Activated CD8-positive, alpha-beta memory T cell treated with anti-CD3 and anti-CD28 coated beads, Interleukin-2, amount 50 U/mL, for 1 hour (primary cell): ENCODE measurements around the gene TMEM17.

ENCODE experiments used
- DNase-seq: peaks from one replicate; pipeline ENCODE4 v3.0.0-alpha.2; 2020; ENCODE audit errors: extremely low read depth

The TMEM17 gene

GRCh38 chr2:62511636-62512035 lies 5.6 kb upstream of the TMEM17 start:
- DNase-seq = no peak

GRCh38 chr2:62506421-62506750 lies 391 bp upstream of the TMEM17 start:
- DNase-seq = no peak

- DNase-seq = no peak
Observed at GRCh38 chr2:62505109-62505749, 766 bp downstream of the TMEM17 start.

GRCh38 chr2:62504657-62505056 lies 1.3 kb downstream of the TMEM17 start:
- no peak for DNase-seq

GRCh38 chr2:62501794-62502500 lies 4.0 kb downstream of the TMEM17 start:
- DNase-seq = no peak

GRCh38 chr2:62501069-62501468 lies 4.9 kb downstream of the TMEM17 start:
- DNase-seq = no peak

GRCh38 chr2:62499430-62500060 lies 6.5 kb downstream of the TMEM17 start:
- DNase-seq = no peak

GRCh38 chr2:62498739-62499138 lies 7.3 kb downstream of the TMEM17 start:
- DNase-seq = no peak

- no peak for DNase-seq
Observed at GRCh38 chr2:62495761-62496160, 10.2 kb downstream of the TMEM17 start.

- no peak for DNase-seq
Observed at GRCh38 chr2:62492048-62492447, 13.9 kb downstream of the TMEM17 start.

- DNase-seq = no peak
Observed at GRCh38 chr2:62489702-62490101, 16.3 kb downstream of the TMEM17 start.

GRCh38 chr2:62489162-62489561 lies 16.8 kb downstream of the TMEM17 start:
- DNase-seq = no peak

- no peak for DNase-seq
Observed at GRCh38 chr2:62486439-62486765, 19.6 kb downstream of the TMEM17 start.

- no peak for DNase-seq
Observed at GRCh38 chr2:62485761-62486438, 20.1 kb downstream of the TMEM17 start.

GRCh38 chr2:62482558-62483352 lies 23.2 kb downstream of the TMEM17 start:
- DNase-seq = no peak

GRCh38 chr2:62479917-62480316 lies 26.1 kb downstream of the TMEM17 start:
- no peak for DNase-seq

- no peak for DNase-seq
Observed at GRCh38 chr2:62478093-62478580, 27.9 kb downstream of the TMEM17 start.

- DNase-seq = no peak
Observed at GRCh38 chr2:62477573-62477972, 28.4 kb downstream of the TMEM17 start.

- no peak for DNase-seq
Observed at GRCh38 chr2:62475172-62476011, 30.6 kb downstream of the TMEM17 start.

GRCh38 chr2:62474176-62474575 lies 31.8 kb downstream of the TMEM17 start:
- no peak for DNase-seq

- no peak for DNase-seq
Observed at GRCh38 chr2:62473246-62473827, 32.7 kb downstream of the TMEM17 start.
